Sigmoid colon (tissue), 7 donors: ENCODE results near the gene RASD2. TPM values are rescaled to one million over a fixed set of nuclear protein-coding genes. Genes with fewer than 3 reads are reported as not detected.

Experiments used
- DNase-seq: peaks from one replicate; pipeline ENCODE4 v3.0.0-alpha.2; 2019
- H3K27ac ChIP-seq, 4 donors: fragments of 200-600 bp; sonication (generic); one replicate each; pipeline ENCODE4 v1.5.1; 2016 to 2019; ENCODE audit warnings: mild to moderate bottlenecking in 1 of 4
- H3K27me3 ChIP-seq, 3 donors: fragments of 200-600 bp; sonication (generic); one replicate each; pipeline ENCODE4 v1.5.1; 2019; ENCODE audit warnings: mild to moderate bottlenecking in 1 of 3
- H3K36me3 ChIP-seq, 4 donors: fragments of 200-600 bp; sonication (generic); one replicate each; pipeline ENCODE4 v1.5.1; 2016 to 2019
- H3K4me1 ChIP-seq, 4 donors: fragments of 200-600 bp; sonication (generic); one replicate each; pipeline ENCODE4 v1.5.1; 2017 to 2019
- H3K4me3 ChIP-seq, 4 donors: fragments of 200-600 bp; sonication (generic); one replicate each; pipeline ENCODE4 v1.5.1; 2017 to 2019; ENCODE audit warnings: mild to moderate bottlenecking in 2 of 4, moderate library complexity in 1 of 4
- H3K9me3 ChIP-seq, 4 donors: fragments of 200-600 bp in 3 of 4; sonication (generic) in 3 of 4; one replicate each; pipeline versions ENCODE4 v1.5.1 to v1.6.1; 2013 to 2019
- EP300 ChIP-seq, 4 donors: sonication (generic); formaldehyde crosslinking; IDR thresholded peaks; one replicate each; pipeline ENCODE4 v1.6.1; 2017; ENCODE audit warnings: antibody characterized with exemption in 4 of 4
- POLR2A ChIP-seq, 2 donors: fragments of 450-650 bp; IDR thresholded peaks; one replicate each; pipeline ENCODE4 v1.6.1; 2016; ENCODE audit warnings: antibody characterized with exemption in 2 of 2, mild to moderate bottlenecking in 2 of 2, moderate library complexity in 2 of 2
- POLR2AphosphoS5 ChIP-seq, 4 donors: sonication (generic); formaldehyde crosslinking; IDR thresholded peaks; one replicate each; pipeline ENCODE4 v1.6.1; 2017; ENCODE audit warnings: antibody characterized with exemption in 4 of 4
- WGBS, 2 donors: extraction: QIAGEN DNeasy Blood & Tissue Kit; methylation state at CpG; one replicate each; pipeline ENCODE4 v1.1.7; 2013; 5-methylcytosine and 5-hydroxymethylcytosine counted together
- intact Hi-C: fragments of 100-400 bp; cut with DNase I; formaldehyde crosslinking; loops from one replicate; pipeline ENCODE4 v1.15.1; 2023
- polyA plus RNA-seq, 3 donors: library from polyadenylated mRNA; stranded (reverse); fragments of 200-250 nt; gene quantifications; one replicate each; pipeline ENCODE4 v1.2.3, GENCODE V29; 2013
- total RNA-seq, 4 donors: library from RNA; depleted of rRNA; stranded (reverse); fragments of >200 nt; gene quantifications; one replicate each; pipeline ENCODE4 v1.1.0, GENCODE V29; 2016
- TF ChIP-seq, protein P1 (sequence below), 4 experiments: fragments of 450-650 bp in 3 of 4; fragments of 200-600 bp in 1 of 4; IDR thresholded peaks; one replicate each; pipeline ENCODE4 v1.5.1; 2016 to 2019; ENCODE audit warnings: antibody characterized with exemption in 4 of 4, mild to moderate bottlenecking in 3 of 4, moderate library complexity in 2 of 4
- donor health status: healthy with polysubstance abuse.
- donor health status: Bipolar disorder and iron deficiency.
- donor health status: healthy.

RASD2 gene
- total and polyA plus RNA-seq, 7 donors: 6.6 to 22.8 (median 12.0) TPM

DNA sequence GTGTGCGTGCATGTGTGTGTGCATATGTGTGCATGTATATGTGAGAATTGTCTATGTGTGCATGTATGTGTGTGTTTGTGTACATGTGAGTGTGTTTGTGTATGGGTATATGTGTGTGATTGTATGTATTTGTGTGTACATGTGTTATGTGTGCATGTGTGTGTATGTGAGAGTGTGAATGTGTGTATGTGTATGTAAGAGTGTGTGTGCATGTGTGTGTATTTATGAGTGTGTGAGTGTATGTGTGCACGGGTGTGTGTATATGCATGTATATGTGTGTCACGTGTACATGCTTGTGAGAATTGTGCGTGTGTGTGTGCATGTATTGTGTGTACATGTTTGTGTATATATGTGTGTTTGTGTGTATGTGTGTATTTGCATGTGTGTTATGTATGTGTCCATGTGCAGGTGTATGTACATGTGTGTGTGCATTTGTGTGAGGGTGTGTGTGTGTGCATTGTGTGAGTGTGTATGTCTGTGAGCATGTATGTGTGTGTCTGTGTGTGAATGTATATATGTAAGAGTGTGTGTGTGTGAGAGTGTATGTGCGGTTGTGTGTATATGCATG is 60.5 kb downstream of the RASD2 start:
- Histone ChIP-seq H3K4me1 (peaks cover 0 to 35% (median 28%) of the 10 kb centered on the region in 4 donors), H3K4me3 (no peak overlapping the region), H3K9me3 (no peaks in the 10 kb centered on the region), H3K27ac (no peak overlapping the region), H3K36me3 (no peaks in the 10 kb centered on the region), H3K27me3 (no peaks in the 10 kb centered on the region)
- 96 to 98% methylated on average over 5 of the region's 5 CpGs for WGBS, 2 donors
- intact Hi-C loops: no loop called here
- no peak for DNase-seq
- TF ChIP-seq EP300 (IDR thresholded peaks at IDR 0.05) (no peak), POLR2A (IDR thresholded peaks at IDR 0.05) (no peak), POLR2AphosphoS5 (IDR thresholded peaks at IDR 0.05) (no peak)
- TF ChIP-seq, protein P1, sequence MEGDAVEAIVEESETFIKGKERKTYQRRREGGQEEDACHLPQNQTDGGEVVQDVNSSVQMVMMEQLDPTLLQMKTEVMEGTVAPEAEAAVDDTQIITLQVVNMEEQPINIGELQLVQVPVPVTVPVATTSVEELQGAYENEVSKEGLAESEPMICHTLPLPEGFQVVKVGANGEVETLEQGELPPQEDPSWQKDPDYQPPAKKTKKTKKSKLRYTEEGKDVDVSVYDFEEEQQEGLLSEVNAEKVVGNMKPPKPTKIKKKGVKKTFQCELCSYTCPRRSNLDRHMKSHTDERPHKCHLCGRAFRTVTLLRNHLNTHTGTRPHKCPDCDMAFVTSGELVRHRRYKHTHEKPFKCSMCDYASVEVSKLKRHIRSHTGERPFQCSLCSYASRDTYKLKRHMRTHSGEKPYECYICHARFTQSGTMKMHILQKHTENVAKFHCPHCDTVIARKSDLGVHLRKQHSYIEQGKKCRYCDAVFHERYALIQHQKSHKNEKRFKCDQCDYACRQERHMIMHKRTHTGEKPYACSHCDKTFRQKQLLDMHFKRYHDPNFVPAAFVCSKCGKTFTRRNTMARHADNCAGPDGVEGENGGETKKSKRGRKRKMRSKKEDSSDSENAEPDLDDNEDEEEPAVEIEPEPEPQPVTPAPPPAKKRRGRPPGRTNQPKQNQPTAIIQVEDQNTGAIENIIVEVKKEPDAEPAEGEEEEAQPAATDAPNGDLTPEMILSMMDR (IDR thresholded peaks at IDR 0.05): no peak

DNA sequence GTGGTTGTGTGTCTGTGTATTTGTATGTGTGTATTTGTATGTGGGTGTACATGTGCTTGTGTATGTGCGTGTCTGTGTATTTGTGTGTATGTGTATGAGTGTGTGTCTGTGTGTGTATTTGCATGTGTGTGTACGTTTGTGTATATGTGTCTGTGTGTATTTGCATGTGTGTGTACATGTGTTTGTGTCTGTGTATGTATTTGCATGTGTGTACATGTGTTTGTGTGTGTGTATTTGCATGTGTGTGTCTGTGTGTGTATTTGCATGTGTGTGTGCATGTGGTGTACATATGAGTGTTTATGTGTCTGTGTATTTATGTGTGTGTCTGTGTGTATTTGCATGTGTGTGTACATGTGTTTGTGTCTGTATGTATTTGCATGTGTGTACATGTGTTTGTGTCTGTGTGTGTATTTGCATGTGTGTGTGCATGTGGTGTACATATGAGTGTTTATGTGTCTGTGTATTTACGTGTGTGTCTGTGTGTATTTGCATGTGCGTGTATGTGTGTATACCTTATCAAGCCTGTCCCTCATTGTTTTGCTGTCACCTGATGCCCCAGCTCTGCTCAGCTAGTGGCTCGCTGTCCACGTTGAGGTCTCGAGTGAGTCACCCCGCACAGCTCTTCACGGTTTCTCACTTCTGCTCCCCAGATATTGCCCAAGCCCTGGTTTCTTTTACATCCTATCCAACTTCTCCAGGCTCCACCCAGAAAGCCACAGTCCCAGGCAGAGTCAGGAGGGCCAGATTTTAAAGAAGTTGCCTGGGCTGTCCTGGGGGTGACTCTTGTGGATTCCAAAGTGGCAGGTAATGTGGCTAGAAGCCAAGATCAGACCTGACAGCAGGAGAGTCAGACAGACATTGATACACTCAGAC is 61.3 kb downstream of the RASD2 start:
- Histone ChIP-seq H3K4me1 (peaks cover 0 to 36% (median 30%) of the 10 kb centered on the region in 4 donors), H3K36me3 (no peaks in the 10 kb centered on the region), H3K9me3 (no peaks in the 10 kb centered on the region), H3K27me3 (no peaks in the 10 kb centered on the region), H3K27ac (no peak overlapping the region), H3K4me3 (no peak overlapping the region)
- no peak for DNase-seq
- intact Hi-C loops: no loop called here
- WGBS, 2 donors: 68 to 76% methylated on average over 9 of the region's 9 CpGs
- TF ChIP-seq EP300 (IDR thresholded peaks at IDR 0.05): no peak
- TF ChIP-seq, protein P1 (IDR thresholded peaks at IDR 0.05): no peak
- TF ChIP-seq POLR2A (IDR thresholded peaks at IDR 0.05): no peak
- TF ChIP-seq POLR2AphosphoS5 (IDR thresholded peaks at IDR 0.05): no peak

Other genes with a start within 250 kb of the RASD2 start
- 10 to 100 TPM; 32.5 to 66.5 (median 48.5) TPM for gene TOM1, start 240.9 kb upstream of the RASD2 start, total RNA-seq
- gene TOM1, start 240.9 kb upstream of the RASD2 start, polyA plus RNA-seq: 10 to 100 TPM; 48.6 to 56.7 (median 53.2) TPM
- gene HMOX1, start 159.7 kb upstream of the RASD2 start, total RNA-seq: 100 to 1,000 TPM in 1 of 4 donors, 10 to 100 TPM in 1, 1 to 10 TPM in 2; 5.0 to 107 (median 11.7) TPM
- gene HMOX1, start 159.7 kb upstream of the RASD2 start, polyA plus RNA-seq: 100 to 1,000 TPM in 1 of 3 donors, 10 to 100 TPM in 2; 35.5 to 138 (median 67.9) TPM
- gene MCM5, start 140.7 kb upstream of the RASD2 start, total RNA-seq: 10 to 100 TPM in 3 of 4 donors, 1 to 10 TPM in 1; 10.0 to 15.0 (median 12.6) TPM
- 10 to 100 TPM in 2 of 3 donors, 1 to 10 TPM in 1; 9.9 to 42.6 (median 14.4) TPM for gene MCM5, start 140.7 kb upstream of the RASD2 start, polyA plus RNA-seq
- 10 to 100 TPM in 1 of 4 donors, 1 to 10 TPM in 1, under 1 TPM in 1, not detected in 1; 0.68 to 12.8 (median 1.9) TPM for gene MB, start 76.5 kb downstream of the RASD2 start, total RNA-seq
- gene MB, start 76.5 kb downstream of the RASD2 start, polyA plus RNA-seq: 10 to 100 TPM in 2 of 3 donors, 1 to 10 TPM in 1; 7.9 to 84.7 (median 59.4) TPM
- gene APOL6, start 107.6 kb downstream of the RASD2 start, total RNA-seq: 10 to 100 TPM; 15.8 to 28.2 (median 17.0) TPM
- gene APOL6, start 107.6 kb downstream of the RASD2 start, polyA plus RNA-seq: 10 to 100 TPM in 1 of 3 donors, 1 to 10 TPM in 2; 4.2 to 24.3 (median 7.9) TPM
- gene APOL5, start 177.0 kb downstream of the RASD2 start, total RNA-seq: not detected
- not detected for gene APOL5, start 177.0 kb downstream of the RASD2 start, polyA plus RNA-seq